Mesendoderm (in vitro differentiated cells): ENCODE measurements around the gene TSC2.

Experiments
- DNase-seq: peaks from one replicate; pipeline ENCODE4 v3.0.0; 2013
- H2AK5ac ChIP-seq: 2 replicates; pipeline ENCODE4 v1.6.1; 2013; ENCODE audit warnings: low read length, inconsistent platforms
- H2BK120ac ChIP-seq: 2 replicates; pipeline ENCODE4 v1.6.1; 2013; ENCODE audit warnings: low read depth, mild to moderate bottlenecking, low read length, moderate library complexity, mixed read lengths
- H2BK15ac ChIP-seq: replicated peaks from 2 replicates; pipeline ENCODE4 v1.6.1; 2013; ENCODE audit warnings: low read depth, mild to moderate bottlenecking, moderate library complexity
- H2BK5ac ChIP-seq: 2 replicates; pipeline ENCODE4 v1.6.1; 2013; ENCODE audit warnings: low read length, inconsistent platforms
- H3K18ac ChIP-seq: 2 replicates; pipeline ENCODE4 v1.6.1; 2013; ENCODE audit warnings: mild to moderate bottlenecking, low read length, mixed read lengths
- H3K23ac ChIP-seq: one replicate; pipeline ENCODE4 v1.6.1; 2013; ENCODE audit warnings: low read length
- H3K27ac ChIP-seq: 2 replicates; pipeline ENCODE4 v1.5.1; 2013; ENCODE audit warnings: low read depth, mild to moderate bottlenecking, inconsistent platforms, low read length, moderate library complexity
- H3K27me3 ChIP-seq: 2 replicates; pipeline ENCODE4 v1.6.1; 2013; ENCODE audit warnings: low read length, control low read depth, mild to moderate bottlenecking, inconsistent platforms; ENCODE audit not compliant: insufficient read depth, poor library complexity
- H3K36me3 ChIP-seq: 2 replicates; pipeline ENCODE4 v1.6.1; 2013; ENCODE audit warnings: low read length, inconsistent platforms; ENCODE audit not compliant: control insufficient read depth, insufficient read depth
- H3K4ac ChIP-seq: one replicate; pipeline ENCODE4 v1.6.1; 2013; ENCODE audit warnings: low read depth, mild to moderate bottlenecking, low read length, moderate library complexity
- H3K4me1 ChIP-seq: 2 replicates; pipeline ENCODE4 v1.6.1; 2013; ENCODE audit warnings: low read depth, low read length, inconsistent platforms; ENCODE audit not compliant: control insufficient read depth
- H3K4me2 ChIP-seq: 2 replicates; pipeline ENCODE4 v1.6.1; 2013; ENCODE audit warnings: low read length
- H3K4me3 ChIP-seq: 2 replicates; pipeline ENCODE4 v1.5.1; 2013; ENCODE audit warnings: mild to moderate bottlenecking, low read length
- H3K56ac ChIP-seq: one replicate; pipeline ENCODE4 v1.6.1; 2013; ENCODE audit warnings: low read length
- H3K79me1 ChIP-seq: 2 replicates; pipeline ENCODE4 v1.6.1; 2013; ENCODE audit warnings: low read length, inconsistent platforms
- H3K79me2 ChIP-seq: 2 replicates; pipeline ENCODE4 v1.6.1; 2013; ENCODE audit warnings: mild to moderate bottlenecking, low read length; ENCODE audit not compliant: control insufficient read depth, insufficient read depth
- H3K9ac ChIP-seq: 2 replicates; pipeline ENCODE4 v1.6.1; 2013; ENCODE audit warnings: low read length, inconsistent platforms
- H4K5ac ChIP-seq: one replicate; pipeline ENCODE4 v1.6.1; 2013; ENCODE audit warnings: low read length
- H4K8ac ChIP-seq: one replicate; pipeline ENCODE4 v1.6.1; 2013; ENCODE audit warnings: low read depth, mild to moderate bottlenecking, control low read depth, low read length, moderate library complexity
- WGBS: extraction: QIAGEN DNeasy Blood & Tissue Kit; methylation state at CpG from one replicate; pipeline ENCODE4 v1.1.7; 2013; ENCODE audit warnings: low lambda C conversion rate, missing lambda C conversion rate; ENCODE audit not compliant: insufficient coverage; ENCODE audit errors: extremely low coverage; 5-methylcytosine and 5-hydroxymethylcytosine counted together

TSC2 gene

DNA sequence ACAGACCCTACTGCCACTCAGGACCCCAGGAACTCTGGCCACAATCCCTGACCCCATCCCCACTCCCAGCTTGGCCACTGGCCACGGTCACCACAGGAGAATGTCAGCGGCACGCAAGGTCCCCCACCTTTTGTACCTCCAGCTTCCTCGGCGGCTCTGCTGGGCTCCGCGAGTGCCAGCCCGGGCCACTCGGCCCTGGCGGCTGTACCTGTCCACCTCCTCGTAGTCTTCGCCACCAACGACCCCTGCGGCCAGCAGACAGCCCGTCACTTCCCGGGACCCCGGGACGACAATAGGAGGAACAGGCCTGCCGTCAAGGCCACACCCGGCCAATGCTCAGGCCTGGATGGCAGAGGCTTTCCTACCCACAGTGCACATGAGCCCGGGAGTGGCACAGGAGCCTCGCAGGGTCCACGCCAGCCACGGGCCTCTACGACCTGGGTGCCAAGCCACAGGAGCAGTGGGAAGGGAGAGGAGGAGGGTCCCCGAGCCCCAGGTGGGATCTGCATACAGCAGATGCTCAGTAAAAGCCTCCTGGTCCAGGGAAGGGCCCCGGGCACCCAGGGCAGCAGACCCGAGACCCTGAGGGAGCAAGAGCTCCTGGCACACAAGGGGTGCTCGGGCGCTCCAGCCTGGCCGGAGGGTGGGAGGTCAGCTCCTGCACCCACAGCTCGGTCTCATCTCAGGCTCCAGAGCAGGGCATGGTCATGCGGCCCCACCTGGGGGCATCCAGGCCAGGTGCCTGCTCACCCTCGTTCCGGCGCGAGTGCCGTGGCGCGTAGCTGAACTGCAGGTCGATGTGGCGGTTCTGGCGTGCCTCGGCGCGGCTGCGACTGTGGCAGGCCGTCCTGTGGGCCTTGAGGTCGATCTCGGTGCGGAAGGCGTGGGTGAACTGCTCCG is 46.1 kb upstream of the TSC2 start:
- Histone ChIP-seq H3K27ac (no peak overlapping the region), H2BK120ac (no peak overlapping the region), H3K4me3 (no peak overlapping the region), H2AK5ac (no peak overlapping the region), H3K23ac (no peak overlapping the region), H2BK5ac (no peak overlapping the region), H3K79me2 (peaks cover 16% of the 10 kb centered on the region), H3K4me1 (peaks cover 3% of the 10 kb centered on the region), H4K8ac (no peak overlapping the region), H3K56ac (no peak overlapping the region), H3K4ac (no peak overlapping the region), H3K18ac (no peak overlapping the region), H4K5ac (no peak overlapping the region), H3K4me2 (no peak overlapping the region), H3K36me3 (peaks cover 19% of the 10 kb centered on the region), H3K79me1 (peaks cover 19% of the 10 kb centered on the region), H2BK15ac (no peak overlapping the region), H3K27me3 (no peaks in the 10 kb centered on the region), H3K9ac (no peak overlapping the region)
- WGBS, result no CpG with 5 or more reads among the region's 53 CpGs
- no peak for DNase-seq

DNA sequence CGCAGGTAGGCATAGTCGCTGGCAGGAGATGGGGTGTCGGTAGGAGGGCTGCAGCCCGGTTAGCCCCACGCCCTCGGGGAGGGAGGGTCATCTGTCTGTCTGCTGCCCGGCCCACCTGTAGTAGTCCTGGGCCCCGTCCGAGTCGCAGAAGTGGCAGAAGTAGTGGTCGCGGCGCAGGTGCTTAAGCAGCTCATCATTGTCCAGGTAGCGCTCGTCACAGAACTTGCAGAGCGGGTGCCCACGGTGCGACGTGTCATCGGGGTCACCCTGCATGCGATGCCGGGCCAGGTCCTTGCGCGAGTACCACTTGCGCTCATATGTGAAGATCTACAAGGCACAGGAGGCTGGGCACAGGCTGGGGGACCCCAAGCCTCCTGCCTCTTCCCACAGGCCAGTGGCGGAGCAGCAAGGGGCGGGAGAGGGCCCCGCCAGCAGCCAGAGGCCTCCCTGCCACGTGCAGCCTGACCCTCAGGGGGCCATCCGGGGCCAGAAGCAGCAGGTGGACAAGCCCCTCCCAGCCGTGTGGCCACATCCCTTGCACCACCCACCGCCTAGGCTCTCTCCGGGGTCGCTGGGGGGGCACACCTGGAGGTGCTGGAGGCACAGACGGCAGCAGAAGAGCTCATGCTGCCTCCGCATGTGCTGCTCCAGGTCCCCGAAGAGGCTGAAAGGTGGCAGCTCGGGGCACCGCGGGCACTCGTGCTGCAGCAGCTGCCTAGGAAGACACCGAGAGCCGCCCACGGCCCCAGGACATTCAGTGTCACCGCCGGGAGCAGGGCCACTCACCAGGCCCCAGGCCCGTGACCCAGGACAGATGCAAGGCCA is 45.2 kb upstream of the TSC2 start:
- H3K4me2 ChIP-seq, result no peak overlapping the region
- DNase-seq, result no peak
- no peak overlapping the region for H2AK5ac ChIP-seq
- H3K36me3 ChIP-seq, result peaks cover 19% of the 10 kb centered on the region
- H4K5ac ChIP-seq, result no peak overlapping the region
- H2BK5ac ChIP-seq, result no peak overlapping the region
- H3K18ac ChIP-seq, result no peak overlapping the region
- H3K9ac ChIP-seq, result no peak overlapping the region
- peaks cover 24% of the 10 kb centered on the region for H3K79me2 ChIP-seq
- no peak overlapping the region for H2BK120ac ChIP-seq
- H3K4ac ChIP-seq, result no peak overlapping the region
- H3K27ac ChIP-seq, result no peak overlapping the region
- H3K23ac ChIP-seq, result no peak overlapping the region
- WGBS, result no CpG with 5 or more reads among the region's 47 CpGs
- no peak overlapping the region for H3K56ac ChIP-seq
- peaks cover 23% of the 10 kb centered on the region for H3K79me1 ChIP-seq
- peaks cover 3% of the 10 kb centered on the region for H3K4me1 ChIP-seq
- no peak overlapping the region for H3K4me3 ChIP-seq
- no peaks in the 10 kb centered on the region for H3K27me3 ChIP-seq
- no peak overlapping the region for H2BK15ac ChIP-seq
- no peak overlapping the region for H4K8ac ChIP-seq

DNA sequence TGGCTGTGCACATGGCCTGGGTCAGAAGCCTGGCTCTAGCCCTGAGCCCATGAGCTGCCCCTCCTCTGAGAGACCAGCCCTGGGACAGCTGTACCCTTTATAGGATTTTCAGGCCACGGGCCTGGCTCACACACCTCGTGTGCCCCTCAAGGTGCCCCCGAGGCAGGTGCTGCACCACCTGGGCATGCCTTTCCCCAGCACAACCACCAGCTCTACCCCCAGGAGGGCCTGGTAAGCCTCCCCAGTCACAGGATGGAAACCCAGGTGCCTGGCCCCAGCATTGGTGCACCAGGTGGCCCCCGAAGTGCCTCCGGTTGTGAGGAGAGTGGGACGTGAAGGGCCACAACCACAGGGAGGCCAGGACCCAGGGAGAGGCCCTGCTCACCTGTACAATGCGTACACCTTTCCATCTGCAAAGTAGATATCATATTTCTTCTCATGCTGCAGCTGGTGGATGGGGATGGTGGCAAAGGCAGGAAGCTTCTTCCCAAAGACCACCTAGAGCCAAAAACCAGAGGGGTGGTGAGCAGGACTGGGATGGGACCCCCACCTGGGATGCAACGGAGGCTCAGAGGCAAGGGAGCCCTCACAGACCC is 44.5 kb upstream of the TSC2 start:
- peaks cover 19% of the 10 kb centered on the region for H3K36me3 ChIP-seq
- H3K18ac ChIP-seq, result no peak overlapping the region
- no CpG with 5 or more reads among the region's 8 CpGs for WGBS
- H2BK15ac ChIP-seq, result no peak overlapping the region
- no peak overlapping the region for H2BK120ac ChIP-seq
- no peaks in the 10 kb centered on the region for H3K27me3 ChIP-seq
- H3K56ac ChIP-seq, result peak overlapping the region; percentile 27
- H3K23ac ChIP-seq, result no peak overlapping the region
- peaks cover 31% of the 10 kb centered on the region for H3K79me2 ChIP-seq
- H4K5ac ChIP-seq, result no peak overlapping the region
- H2AK5ac ChIP-seq, result no peak overlapping the region
- H3K27ac ChIP-seq, result no peak overlapping the region
- H3K4ac ChIP-seq, result no peak overlapping the region
- H4K8ac ChIP-seq, result no peak overlapping the region
- H3K4me2 ChIP-seq, result no peak overlapping the region
- no peak overlapping the region for H2BK5ac ChIP-seq
- H3K4me3 ChIP-seq, result no peak overlapping the region
- H3K4me1 ChIP-seq, result peaks cover 6% of the 10 kb centered on the region
- peak overlapping the region; percentile 51 for H3K9ac ChIP-seq
- DNase-seq, result no peak
- H3K79me1 ChIP-seq, result peaks cover 27% of the 10 kb centered on the region

- Histone ChIP-seq H2AK5ac (no peak overlapping the region), H2BK15ac (no peak overlapping the region), H3K36me3 (peaks cover 18% of the 10 kb centered on the region), H3K18ac (no peak overlapping the region), H3K79me1 (peaks cover 31% of the 10 kb centered on the region), H3K79me2 (peaks cover 38% of the 10 kb centered on the region), H3K23ac (no peak overlapping the region), H2BK5ac (no peak overlapping the region), H4K8ac (no peak overlapping the region), H2BK120ac (no peak overlapping the region), H3K4me1 (peaks cover 9% of the 10 kb centered on the region), H3K27ac (no peak overlapping the region), H3K56ac (peak overlapping the region; percentile 67), H4K5ac (no peak overlapping the region), H3K4me2 (no peak overlapping the region), H3K4me3 (no peak overlapping the region), H3K4ac (no peak overlapping the region), H3K9ac (peak overlapping the region; percentile 51), H3K27me3 (no peaks in the 10 kb centered on the region)
- DNase-seq, result peak; percentile 98
- WGBS, result no CpG with 5 or more reads among the region's 36 CpGs
These were observed 43.8 kb upstream of the TSC2 start for GRCh38 chr16:2003827-2004641.

DNA sequence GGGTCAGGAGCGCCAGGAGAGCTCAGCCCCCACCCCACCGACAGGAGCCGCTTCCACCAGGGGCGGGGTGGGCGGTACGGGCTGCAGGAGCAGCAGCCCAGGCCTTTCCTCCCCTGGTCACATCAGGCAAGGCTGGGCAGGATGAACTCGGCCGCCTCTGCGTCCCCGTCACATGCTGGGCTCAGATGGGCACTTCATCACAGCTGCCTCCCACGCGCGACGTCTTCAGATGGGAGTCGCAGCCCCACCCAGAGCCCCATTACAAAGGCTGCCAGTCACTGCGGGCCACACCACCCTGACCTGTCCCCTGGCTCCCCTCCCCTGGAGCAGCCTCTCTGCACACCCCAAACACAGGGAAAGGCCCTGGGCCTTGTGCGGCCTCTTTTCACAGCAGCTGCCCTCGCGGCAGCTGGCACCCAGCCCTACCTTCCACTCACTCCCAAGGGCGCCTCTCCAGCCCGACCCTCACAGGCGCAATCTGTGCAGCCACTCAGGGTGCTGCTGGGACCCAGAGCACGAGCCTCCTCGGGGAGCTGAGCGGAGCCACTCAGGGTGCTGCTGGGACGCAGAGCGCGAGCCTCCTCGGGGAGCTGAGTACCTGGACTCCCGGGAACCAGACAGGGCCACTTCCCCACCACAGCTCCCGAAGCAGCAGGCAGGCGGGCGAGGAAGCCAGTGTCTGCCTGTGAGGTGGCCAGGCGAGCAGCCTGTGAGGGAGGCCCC is 42.8 kb upstream of the TSC2 start:
- no peak overlapping the region for H3K27ac ChIP-seq
- WGBS, result no CpG with 5 or more reads among the region's 34 CpGs

More for the DNA sequence above, 42.8 kb upstream of the TSC2 start:
- Histone ChIP-seq H3K4me2 (no peak overlapping the region), H3K79me2 (peaks cover 43% of the 10 kb centered on the region), H4K5ac (no peak overlapping the region), H3K4me1 (peaks cover 9% of the 10 kb centered on the region), H3K79me1 (peaks cover 31% of the 10 kb centered on the region), H3K23ac (no peak overlapping the region), H4K8ac (no peak overlapping the region), H3K36me3 (peaks cover 15% of the 10 kb centered on the region), H3K18ac (no peak overlapping the region), H3K9ac (no peak overlapping the region), H3K4ac (no peak overlapping the region), H3K56ac (peak overlapping the region; percentile 30), H2BK120ac (no peak overlapping the region), H3K27me3 (no peaks in the 10 kb centered on the region), H2AK5ac (no peak overlapping the region), H2BK5ac (no peak overlapping the region), H3K4me3 (no peak overlapping the region), H2BK15ac (no peak overlapping the region)
- no peak for DNase-seq
